Skeletal muscle tissue (tissue), 4 donors: ENCODE measurements around the gene RNF175. TPM values are rescaled to one million over a fixed set of nuclear protein-coding genes. Genes with fewer than 3 reads are reported as not detected.

Source experiments
- H3K27ac ChIP-seq: one replicate; pipeline ENCODE4 v1.7.0; 2013; ENCODE audit warnings: mild to moderate bottlenecking, low read depth, low read length, inconsistent platforms
- H3K27me3 ChIP-seq, 3 donors: one replicate each; pipeline ENCODE4 v1.7.0; 2013; ENCODE audit warnings: low read length in 3 of 3; ENCODE audit not compliant: control insufficient read depth in 3 of 3, insufficient read depth in 3 of 3
- H3K36me3 ChIP-seq, 3 donors: one replicate each; pipeline ENCODE4 v1.7.0; 2013; ENCODE audit warnings: low read length in 3 of 3; ENCODE audit not compliant: control insufficient read depth in 3 of 3, insufficient read depth in 3 of 3
- H3K4me1 ChIP-seq, 3 donors: one replicate each; pipeline ENCODE4 v1.7.0; 2013; ENCODE audit warnings: low read length in 3 of 3, mild to moderate bottlenecking in 3 of 3; ENCODE audit not compliant: control insufficient read depth in 3 of 3, insufficient read depth in 3 of 3
- H3K4me3 ChIP-seq, 3 donors: one replicate each; pipeline ENCODE4 v1.7.0; 2013; ENCODE audit warnings: low read length in 3 of 3
- H3K9ac ChIP-seq, 3 donors: one replicate each; pipeline ENCODE4 v1.7.0; 2013; ENCODE audit warnings: low read length in 3 of 3, mild to moderate bottlenecking in 3 of 3, moderate library complexity in 2 of 3, low read depth in 1 of 3
- H3K9me3 ChIP-seq, 3 donors: one replicate each; pipeline ENCODE4 v1.7.0; 2013; ENCODE audit warnings: low read length in 3 of 3; ENCODE audit not compliant: control insufficient read depth in 3 of 3
- total RNA-seq: library from RNA; depleted of rRNA; stranded (reverse); fragments of >200 nt; gene quantifications from one replicate; pipeline ENCODE4 v1.2.3, GENCODE V29; 2014
- donor health status: Osteomylitis.

RNF175 gene
- total RNA-seq, 1 donor from 2014 or later = not detected

DNA sequence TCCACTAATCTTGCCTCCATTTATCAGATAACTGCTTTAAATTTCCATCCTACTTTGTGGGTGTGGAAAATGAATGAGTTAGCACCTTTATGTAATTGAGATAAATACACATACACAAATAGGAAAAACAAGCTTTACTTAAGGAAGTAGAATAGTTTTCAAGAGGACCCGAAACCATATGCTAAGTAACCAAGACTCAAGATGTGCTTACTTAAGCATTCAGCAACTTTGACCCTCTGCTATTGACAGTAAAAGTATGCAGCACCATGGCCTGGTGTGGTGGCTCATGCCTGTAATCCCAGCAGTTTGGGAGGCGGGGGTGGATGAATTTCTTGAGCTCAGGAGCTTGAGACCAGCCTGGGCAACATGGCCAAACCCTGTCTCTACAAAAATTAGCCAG, 29.9 kb downstream of the RNF175 start:
- Histone ChIP-seq H3K9me3 (no peaks in the 10 kb centered on the region), H3K27ac (peak overlapping the region; percentile 51), H3K36me3 (no peaks in the 10 kb centered on the region), H3K27me3 (no peaks in the 10 kb centered on the region), H3K4me3 (no peak overlapping the region), H3K4me1 (no peaks in the 10 kb centered on the region), H3K9ac (no peak overlapping the region)

DNA sequence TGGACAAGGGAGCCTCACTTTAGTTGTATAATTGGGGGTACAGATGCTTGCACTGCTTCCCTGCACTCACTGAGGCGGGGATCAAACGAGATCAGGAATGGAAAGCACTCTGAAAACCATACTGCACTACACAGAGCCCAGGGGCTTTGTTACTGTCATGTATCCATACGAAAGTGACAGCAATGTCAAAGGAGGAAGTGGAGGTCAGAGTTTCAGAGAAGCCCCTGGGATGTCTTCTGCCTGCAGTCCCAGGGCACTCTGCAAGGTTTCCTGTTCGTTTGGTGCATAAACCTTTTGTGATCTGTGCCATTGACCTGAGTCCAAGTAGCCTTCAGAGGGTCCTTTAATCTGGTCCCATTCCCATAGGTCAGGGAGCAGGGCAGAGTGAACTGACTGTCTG, 31.2 kb downstream of the RNF175 start:
- Histone ChIP-seq H3K9me3 (no peaks in the 10 kb centered on the region), H3K9ac (no peak overlapping the region), H3K4me3 (no peak overlapping the region), H3K27me3 (no peaks in the 10 kb centered on the region), H3K4me1 (no peaks in the 10 kb centered on the region), H3K36me3 (no peaks in the 10 kb centered on the region), H3K27ac (no peak overlapping the region)

- Histone ChIP-seq H3K9me3 (no peaks in the 10 kb centered on the region), H3K4me3 (no peak overlapping the region), H3K27ac (no peak overlapping the region), H3K27me3 (no peaks in the 10 kb centered on the region), H3K9ac (no peak overlapping the region), H3K36me3 (no peaks in the 10 kb centered on the region), H3K4me1 (no peaks in the 10 kb centered on the region)
These were observed 31.7 kb downstream of the RNF175 start for GRCh38 chr4:153728151-153728550.

DNA sequence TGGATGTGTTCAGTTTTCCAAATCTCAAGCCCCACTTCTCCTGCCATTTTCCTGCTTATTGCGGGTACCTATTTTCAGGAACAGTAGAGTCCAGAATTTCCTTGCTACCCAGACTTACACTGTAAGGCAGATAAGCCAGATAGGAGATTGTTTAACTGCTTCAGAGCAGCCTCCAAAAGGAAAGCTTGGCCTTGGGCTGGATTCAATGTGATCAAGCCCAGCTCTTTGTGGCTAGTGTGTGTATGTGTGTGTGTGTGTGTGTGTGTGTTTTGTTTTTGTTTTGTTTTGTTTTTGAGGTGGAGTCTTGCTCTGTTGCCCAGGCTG, 34.0 kb downstream of the RNF175 start:
- Histone ChIP-seq H3K36me3 (no peaks in the 10 kb centered on the region), H3K9me3 (no peaks in the 10 kb centered on the region), H3K4me1 (no peaks in the 10 kb centered on the region), H3K27me3 (no peaks in the 10 kb centered on the region), H3K9ac (no peak overlapping the region), H3K27ac (no peak overlapping the region), H3K4me3 (no peak overlapping the region)

DNA sequence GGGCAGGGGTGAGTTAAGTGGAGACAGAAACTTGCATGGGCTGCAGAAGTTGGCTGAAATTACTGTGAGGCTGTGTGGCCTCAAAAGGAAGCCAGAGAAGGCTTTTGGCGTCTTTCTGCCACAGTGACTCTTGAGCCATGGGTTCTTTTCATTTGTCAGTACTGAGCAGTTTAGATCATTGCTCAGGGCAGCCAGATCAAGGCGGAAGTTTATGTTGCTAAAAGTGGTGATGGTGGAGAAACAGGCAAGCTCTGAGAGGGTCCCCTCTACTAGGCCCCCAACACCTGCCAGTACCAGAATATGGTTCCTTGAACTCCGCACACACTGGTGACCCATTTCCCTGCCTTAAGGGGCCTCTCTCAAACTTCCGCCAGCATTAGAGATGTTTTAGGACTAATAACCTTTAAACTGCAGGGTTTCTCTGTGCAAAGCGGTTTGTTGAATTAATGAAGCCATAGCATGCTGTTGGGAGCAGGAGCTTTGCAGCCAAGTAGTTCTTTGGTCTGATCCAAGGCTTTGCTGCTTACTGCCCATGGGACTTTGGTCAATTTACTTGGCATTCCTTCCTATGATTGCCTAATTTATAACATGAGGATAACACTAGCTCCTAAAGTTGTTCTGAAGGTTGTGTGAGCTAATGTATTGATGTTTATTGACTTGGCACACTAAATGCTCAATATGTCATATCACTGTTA, 34.5 kb downstream of the RNF175 start:
- no peak overlapping the region for H3K4me3 ChIP-seq
- no peaks in the 10 kb centered on the region for H3K27me3 ChIP-seq
- H3K9me3 ChIP-seq = no peaks in the 10 kb centered on the region
- H3K27ac ChIP-seq = no peak overlapping the region
- H3K4me1 ChIP-seq = no peaks in the 10 kb centered on the region
- no peak overlapping the region for H3K9ac ChIP-seq
- no peaks in the 10 kb centered on the region for H3K36me3 ChIP-seq

- Histone ChIP-seq H3K4me1 (no peaks in the 10 kb centered on the region), H3K27ac (no peak overlapping the region), H3K27me3 (no peaks in the 10 kb centered on the region)
These were observed 35.2 kb downstream of the RNF175 start for GRCh38 chr4:153724606-153725005.

DNA sequence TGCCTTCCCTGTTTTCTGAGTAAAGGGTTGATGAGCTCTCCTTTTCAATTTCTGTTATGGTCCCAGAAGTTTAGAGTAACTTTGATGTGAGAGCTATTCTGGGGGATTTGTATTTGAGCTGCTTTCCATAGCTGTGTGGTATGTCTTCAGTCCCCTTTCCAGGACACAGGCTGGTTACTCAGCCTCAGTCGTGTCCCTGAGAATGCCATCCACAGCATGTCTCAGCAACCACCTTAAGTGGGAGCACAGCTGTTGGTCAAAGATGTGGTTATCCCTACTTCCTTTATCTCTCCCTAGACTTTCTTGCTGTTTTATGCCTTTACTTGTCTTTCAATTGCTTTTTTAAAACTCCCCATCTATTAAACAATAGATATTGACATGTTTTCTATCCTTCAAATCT, 37.8 kb downstream of the RNF175 start:
- Histone ChIP-seq H3K27ac (no peak overlapping the region), H3K27me3 (no peaks in the 10 kb centered on the region), H3K4me3 (no peak overlapping the region), H3K4me1 (no peaks in the 10 kb centered on the region), H3K9me3 (no peaks in the 10 kb centered on the region), H3K9ac (no peak overlapping the region), H3K36me3 (no peaks in the 10 kb centered on the region)

More at GRCh38 chr4:153724606-153725005, 35.2 kb downstream of the RNF175 start:
- H3K4me3 ChIP-seq = no peak overlapping the region
- no peak overlapping the region for H3K9ac ChIP-seq
- no peaks in the 10 kb centered on the region for H3K36me3 ChIP-seq
- H3K9me3 ChIP-seq = no peaks in the 10 kb centered on the region

- Histone ChIP-seq H3K27ac (no peak overlapping the region), H3K4me1 (no peaks in the 10 kb centered on the region), H3K27me3 (peaks cover 0 to 3% (median 0%) of the 10 kb centered on the region in 3 donors), H3K36me3 (no peaks in the 10 kb centered on the region), H3K9me3 (no peaks in the 10 kb centered on the region), H3K9ac (no peak overlapping the region), H3K4me3 (no peak overlapping the region)
These were observed 45.8 kb downstream of the RNF175 start for GRCh38 chr4:153713866-153714646.

- H3K36me3 ChIP-seq = no peaks in the 10 kb centered on the region
- H3K4me3 ChIP-seq = no peak overlapping the region
- H3K27me3 ChIP-seq = peaks cover 0 to 3% (median 0%) of the 10 kb centered on the region in 3 donors
- no peaks in the 10 kb centered on the region for H3K4me1 ChIP-seq
- H3K9me3 ChIP-seq = no peaks in the 10 kb centered on the region
- no peak overlapping the region for H3K27ac ChIP-seq
- no peak overlapping the region for H3K9ac ChIP-seq
These were observed 49.1 kb downstream of the RNF175 start for GRCh38 chr4:153710681-153711080.

- H3K36me3 ChIP-seq = no peaks in the 10 kb centered on the region
- H3K4me3 ChIP-seq = no peak overlapping the region
- no peak overlapping the region for H3K9ac ChIP-seq
- peaks cover 0 to 3% (median 0%) of the 10 kb centered on the region in 3 donors for H3K27me3 ChIP-seq
- no peaks in the 10 kb centered on the region for H3K4me1 ChIP-seq
- no peaks in the 10 kb centered on the region for H3K9me3 ChIP-seq
- H3K27ac ChIP-seq = no peak overlapping the region
These were observed 53.3 kb downstream of the RNF175 start for GRCh38 chr4:153706519-153706918.
